Iris pigment epithelial cell (primary cell): ENCODE results near the gene RNPC3.

Source experiments
- DNase-seq: peaks from one replicate; pipeline ENCODE4 v3.0.0-alpha.2; 2011; ENCODE audit warnings: low read depth

The RNPC3 gene, protein sequence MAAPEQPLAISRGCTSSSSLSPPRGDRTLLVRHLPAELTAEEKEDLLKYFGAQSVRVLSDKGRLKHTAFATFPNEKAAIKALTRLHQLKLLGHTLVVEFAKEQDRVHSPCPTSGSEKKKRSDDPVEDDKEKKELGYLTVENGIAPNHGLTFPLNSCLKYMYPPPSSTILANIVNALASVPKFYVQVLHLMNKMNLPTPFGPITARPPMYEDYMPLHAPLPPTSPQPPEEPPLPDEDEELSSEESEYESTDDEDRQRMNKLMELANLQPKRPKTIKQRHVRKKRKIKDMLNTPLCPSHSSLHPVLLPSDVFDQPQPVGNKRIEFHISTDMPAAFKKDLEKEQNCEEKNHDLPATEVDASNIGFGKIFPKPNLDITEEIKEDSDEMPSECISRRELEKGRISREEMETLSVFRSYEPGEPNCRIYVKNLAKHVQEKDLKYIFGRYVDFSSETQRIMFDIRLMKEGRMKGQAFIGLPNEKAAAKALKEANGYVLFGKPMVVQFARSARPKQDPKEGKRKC

DNA sequence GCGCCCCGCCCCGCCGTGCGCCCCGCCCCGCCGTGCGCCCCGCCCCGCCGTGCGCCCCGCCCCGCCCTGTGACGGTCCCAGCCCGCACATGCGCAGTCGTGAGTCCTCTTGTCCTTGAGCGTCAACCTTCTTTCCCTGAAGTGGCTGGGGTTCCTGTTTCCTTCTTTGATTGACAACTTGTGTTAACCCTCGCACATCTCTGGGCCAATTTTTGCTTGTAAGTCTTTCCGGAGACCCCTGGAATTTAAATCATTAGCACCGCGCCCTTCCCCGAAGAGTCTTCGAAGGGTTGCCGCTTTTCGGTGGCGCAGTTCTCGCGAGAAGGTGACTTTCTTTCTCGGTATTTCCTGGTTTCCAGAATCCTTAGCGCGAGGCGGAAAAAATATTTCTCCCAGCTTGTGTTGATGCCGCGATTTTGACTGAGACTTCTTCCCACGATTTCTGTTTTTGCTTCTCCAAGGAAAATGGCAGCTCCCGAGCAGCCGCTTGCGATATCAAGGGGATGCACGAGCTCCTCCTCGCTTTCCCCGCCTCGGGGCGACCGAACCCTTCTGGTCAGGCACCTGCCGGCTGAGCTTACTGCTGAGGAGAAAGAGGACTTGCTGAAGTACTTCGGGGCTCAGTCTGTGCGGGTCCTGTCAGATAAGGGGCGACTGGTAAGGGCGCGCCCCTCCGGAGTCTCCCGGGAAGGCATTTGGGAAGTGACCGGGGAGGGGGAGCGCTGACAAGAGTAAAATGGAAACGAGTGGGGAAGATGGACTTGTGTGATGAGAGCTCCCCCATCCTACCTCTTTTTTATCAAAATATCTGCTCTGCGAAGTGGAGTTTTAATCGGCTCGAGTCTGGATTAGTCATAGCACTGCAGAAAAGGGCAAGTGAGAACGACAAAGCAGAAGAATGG is at the start of gene RNPC3:
Gene RNPC3, plus strand, starts transcription at position 93 of the 901 bp plus-strand sequence. Its CDS starts 372 bp downstream, at position 465.
- peak; percentile 87 for DNase-seq

DNA sequence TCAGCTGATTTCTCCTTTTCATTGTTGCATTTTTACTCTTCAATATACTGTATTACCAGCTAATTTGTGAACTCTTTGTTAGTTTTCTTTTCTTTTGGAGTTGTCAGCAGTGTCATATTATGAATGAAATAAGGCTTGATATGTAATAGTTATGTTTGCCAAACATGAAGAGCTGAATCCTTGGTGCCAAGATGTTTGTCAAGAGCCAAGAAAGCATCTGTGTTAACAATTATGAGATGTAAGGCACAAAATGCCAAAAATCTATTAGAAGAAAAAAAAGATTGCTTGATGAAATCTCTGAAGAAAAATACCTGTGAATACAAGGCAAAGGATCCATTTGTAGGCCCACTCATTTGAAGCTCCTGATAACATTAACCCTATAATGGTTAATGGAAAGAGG is 48.4 kb upstream of the RNPC3 start:
- no peak for DNase-seq

DNA sequence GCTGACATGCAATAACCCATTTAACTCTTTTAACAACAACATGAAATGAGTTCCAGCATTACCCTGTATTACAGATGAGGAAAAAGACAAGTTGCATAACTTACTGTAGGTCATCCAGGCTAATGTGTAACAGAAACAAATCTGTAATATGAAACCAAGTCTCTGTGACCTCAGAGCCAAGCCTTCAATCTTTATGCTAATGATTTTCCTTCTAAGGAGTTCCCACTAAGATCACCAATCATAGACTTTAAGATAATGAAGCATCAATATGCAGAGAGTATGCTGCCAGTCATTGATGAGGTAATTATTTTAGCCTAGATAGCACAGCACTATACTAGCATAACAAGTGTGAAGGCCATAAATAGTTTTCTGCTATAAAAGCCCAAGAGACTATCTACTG is 35.6 kb upstream of the RNPC3 start:
- peak; percentile 80 for DNase-seq

DNA sequence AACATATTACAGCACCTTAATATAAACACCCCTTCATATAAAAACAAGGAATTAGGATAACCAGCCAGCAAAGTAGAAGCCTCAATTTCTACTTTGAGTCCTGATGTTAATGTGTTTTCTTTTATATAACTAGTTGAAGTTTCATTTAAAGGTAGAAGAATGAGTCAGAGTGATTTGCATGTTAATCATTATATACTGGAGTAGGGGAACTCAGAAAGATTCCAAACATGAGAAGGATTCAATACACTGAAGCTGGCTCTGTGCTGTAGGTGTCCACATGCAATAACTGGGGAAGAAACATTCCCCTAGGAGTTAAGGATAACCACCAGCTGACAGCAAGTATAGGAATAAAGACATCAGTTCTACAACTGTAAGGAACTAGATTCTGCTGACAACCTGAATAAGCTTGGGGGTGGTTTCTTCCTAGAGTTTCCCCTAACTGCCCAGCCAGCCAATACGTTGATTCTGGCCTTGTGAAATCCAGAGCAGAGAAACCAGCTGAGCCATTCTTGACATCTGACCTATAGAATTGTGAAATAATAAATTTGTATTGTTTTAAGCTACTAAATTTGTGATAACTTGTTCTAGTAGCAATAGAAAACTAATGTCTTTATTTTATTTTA is 33.4 kb upstream of the RNPC3 start:
- peak; percentile 59 for DNase-seq

DNA sequence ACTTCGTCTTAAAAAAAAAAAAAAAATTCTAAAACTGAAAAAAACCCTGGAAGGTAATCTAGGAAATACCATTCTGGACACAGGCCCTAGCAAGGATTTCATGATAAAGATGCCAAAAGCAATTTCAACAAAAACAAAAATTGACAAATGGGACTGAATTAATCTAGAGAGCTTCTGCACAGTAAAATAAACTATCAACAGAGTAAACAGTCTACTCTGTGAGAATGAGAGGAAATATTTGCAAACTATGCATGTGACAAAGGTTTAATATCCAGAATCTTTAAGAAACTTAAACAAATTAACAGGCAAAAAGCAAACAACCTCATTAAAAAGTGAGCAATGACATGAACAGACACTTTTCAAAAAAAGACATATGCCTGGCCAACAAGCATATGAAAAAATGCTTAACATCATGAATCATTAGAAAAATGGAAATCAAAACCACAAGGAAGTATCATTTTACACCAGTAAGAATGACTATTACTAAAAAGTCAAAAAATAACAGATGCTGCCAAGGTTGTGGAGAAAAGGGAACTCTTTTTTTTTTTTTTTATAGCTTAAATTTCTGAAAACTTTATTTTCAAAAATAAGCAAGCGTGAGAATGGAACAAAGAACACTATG is 29.4 kb upstream of the RNPC3 start:
- peak; percentile 70 for DNase-seq

DNA sequence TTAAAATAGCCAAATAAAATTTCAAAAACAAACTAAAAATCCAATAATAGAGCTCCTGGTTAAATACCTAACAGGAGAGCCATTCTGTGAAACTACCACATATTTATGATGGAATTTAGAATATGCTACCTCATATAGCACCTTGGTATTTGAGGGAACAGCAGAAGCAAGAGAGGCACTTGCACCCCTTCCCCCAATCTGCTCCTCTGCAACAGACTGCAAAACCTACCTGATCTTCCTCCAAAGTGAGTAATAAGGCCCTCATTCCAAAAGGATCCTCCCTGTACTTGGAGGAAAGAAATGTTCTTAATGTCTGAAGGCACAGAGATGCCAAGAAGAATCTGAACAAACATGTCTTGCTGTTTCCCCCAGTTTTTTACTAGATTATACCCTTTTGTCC is 28.1 kb upstream of the RNPC3 start:
- no peak for DNase-seq

DNA sequence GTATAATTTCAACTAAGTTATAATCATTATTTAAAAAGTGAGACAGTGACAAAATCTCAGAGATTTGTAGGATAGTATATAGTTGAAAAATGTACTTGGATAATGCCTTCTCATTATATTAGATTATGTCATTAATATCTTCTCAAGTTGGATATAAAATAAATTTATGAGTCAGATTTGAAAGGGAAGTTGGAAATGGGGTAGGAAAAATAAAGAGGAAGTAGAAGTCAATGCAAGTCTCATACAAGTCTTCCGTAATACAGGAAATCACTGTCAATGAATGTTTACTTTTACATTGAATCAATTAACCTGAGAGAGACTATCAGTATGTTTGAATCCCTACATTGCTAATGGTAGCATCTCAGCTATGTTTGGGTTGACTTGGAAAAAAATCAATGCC is 16.2 kb upstream of the RNPC3 start:
- no peak for DNase-seq

DNA sequence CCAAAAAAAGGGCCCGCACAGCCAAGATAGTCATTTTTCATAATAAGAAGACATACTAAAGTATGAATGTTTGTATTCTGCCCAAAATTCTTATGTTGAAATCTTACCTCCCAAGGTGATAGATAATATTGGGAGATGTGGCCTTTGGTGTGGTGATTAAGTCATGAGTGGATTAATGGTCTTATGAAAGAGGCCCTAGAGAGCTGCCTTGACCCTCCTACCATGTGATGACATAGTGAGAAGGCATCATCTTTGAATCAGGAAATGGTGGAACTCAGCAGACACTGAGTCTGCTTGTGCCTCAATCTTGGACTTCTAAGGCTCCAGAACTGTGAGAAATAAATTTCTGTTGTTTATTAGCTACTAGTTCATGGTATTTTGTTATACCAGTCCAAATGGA is 11.8 kb upstream of the RNPC3 start:
- peak; percentile 34 for DNase-seq

DNA sequence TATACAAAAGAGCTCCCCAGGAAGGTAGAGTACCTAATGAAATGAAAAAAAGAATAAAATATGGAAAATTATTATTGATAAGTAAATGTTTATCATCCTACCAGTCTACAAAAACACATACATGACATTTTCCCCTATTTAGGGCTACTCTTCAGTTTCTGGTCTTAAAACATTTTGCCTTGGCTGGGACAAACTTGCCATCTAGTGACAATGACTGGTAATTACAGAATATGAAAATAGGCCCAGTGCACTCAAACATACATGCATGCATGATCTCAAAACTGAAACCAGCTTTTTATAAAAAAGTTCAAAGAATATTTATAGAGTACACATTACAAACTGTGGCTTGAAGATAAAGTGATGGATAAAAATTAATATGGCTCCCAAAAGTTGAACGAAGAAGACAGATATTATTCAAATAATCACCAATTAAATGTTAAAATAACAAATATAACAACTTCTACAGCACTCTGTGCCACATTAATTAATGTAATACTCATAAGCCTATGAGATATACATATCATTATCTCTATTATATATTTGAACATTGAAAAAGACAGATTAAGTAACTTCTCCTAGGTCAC is 10.5 kb upstream of the RNPC3 start:
- peak; percentile 64 for DNase-seq

DNA sequence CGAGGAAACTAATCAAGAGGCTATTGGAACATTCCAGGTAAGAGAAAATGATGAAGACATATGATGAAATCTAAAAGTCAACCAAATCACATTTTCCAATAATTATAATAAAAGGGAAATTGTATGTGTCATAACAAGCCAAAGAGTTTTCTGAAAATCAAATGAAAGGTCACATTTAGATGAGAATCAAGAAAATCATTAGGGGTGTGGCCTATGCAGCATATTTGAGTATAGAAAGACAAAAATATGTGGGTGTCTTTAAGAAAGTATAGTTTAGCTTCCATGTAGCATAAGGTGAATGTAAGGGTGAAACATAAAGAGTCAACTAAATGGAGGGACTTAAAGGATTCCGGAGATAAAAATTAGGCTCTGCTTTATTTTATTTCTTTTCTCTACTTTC is 9.2 kb upstream of the RNPC3 start:
- no peak for DNase-seq

DNA sequence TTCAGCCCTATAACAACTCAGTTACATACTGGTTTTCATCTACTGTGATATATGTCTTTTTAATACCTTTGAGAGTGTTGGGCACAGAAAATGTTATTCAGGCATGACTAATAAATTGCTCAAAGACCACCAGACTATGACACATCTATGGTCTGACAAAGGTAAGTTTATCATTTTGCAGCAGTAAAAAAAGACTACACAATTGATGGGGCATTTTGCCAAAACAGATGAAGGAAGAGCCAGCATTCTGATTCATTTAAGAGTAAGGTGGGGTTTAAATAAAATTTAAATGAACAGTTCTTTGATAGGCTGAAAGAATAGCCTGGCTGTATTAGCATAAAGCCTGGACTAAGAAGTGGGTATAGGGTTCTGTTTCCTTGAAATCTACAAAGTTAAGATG is 8.8 kb upstream of the RNPC3 start:
- DNase-seq = peak; percentile 19

DNA sequence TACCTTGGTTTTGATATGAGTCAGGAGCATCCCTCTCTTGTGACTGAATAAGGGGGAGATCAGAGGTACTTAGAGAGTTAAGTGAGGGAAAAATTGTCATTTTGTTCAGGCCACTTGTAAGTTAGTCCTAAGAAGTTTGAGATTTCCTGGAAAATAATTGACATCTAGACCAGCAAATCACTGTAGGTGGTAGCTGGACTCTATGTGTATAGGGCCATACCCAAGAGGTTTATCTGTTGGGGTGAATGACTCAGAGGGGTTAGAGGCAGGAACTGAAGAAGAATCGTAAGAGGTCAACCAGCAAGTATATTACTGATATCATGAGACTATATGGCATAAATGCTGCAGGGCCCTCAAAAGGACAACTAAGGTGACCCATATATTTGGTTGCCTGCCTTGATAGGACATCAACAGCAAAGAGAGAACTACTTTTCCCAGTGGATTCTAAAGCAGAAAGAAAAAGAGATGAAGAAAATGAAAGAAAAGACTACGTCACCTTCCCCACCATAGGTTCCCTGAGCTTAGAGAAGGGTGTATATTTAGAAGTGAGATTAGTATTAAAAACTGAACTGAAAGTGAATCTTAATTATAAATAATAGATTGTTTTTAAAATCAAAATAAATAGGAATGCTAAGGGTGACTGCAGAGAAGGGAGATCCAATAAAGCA is 8.0 kb upstream of the RNPC3 start:
- peak; percentile 25 for DNase-seq

DNA sequence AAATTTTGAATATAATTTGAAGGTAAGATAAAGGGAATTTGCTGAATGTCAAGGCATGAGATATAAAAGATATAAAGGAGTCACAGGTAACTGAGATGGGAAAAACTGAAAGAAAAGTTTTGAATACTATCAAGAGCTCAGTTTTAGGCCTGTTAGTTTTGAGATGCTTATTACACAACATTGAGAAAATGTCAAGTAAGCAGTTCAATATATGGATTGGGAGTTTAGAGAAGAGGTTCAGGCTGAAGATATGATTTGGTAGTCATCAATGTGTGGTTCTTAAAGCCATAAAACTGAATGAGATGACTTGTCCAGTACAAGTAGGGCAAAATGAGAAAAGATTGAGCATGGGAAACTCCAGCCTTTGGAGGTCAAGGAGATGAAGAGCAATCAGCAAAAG is 4.7 kb upstream of the RNPC3 start:
- no peak for DNase-seq

DNA sequence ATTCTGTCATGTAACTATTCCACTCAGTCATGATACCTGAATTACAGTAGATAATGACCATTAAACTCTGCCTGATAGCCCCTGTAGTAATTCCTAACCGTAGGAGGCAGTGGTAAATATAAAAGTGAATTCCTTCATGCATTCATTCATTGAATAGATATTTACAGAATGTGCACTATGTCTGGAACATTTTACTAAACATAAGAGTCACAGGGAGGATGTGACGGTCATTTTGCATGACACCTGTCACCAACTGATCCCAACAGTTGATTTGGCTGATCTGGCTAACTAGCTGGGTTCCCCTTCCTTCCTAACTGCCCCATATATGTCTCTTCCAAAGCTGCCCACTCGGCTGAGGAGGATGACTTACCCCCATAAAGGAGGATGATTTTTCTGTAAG is 2.2 kb upstream of the RNPC3 start:
- no peak for DNase-seq

DNA sequence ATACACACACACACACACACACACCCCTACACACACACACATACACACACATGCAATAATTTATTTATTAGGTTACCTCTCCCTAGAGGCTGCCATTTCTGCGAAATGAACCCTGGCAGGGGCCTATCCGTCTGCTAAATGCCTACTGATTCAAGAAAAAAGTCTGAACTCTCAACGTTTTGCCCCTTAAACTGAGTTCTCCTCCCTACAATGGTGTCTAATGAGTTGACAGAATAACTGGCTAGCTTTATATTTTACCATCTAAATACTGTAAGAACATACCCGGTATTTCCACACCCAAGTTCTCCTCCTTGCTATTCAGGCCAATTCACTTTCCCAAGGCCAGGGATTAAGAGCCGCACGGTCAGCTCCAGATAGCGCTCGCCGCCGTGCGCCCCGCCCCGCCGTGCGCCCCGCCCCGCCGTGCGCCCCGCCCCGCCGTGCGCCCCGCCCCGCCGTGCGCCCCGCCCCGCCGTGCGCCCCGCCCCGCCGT is 339 bp upstream of the RNPC3 start:
- DNase-seq = peak; percentile 75

DNA sequence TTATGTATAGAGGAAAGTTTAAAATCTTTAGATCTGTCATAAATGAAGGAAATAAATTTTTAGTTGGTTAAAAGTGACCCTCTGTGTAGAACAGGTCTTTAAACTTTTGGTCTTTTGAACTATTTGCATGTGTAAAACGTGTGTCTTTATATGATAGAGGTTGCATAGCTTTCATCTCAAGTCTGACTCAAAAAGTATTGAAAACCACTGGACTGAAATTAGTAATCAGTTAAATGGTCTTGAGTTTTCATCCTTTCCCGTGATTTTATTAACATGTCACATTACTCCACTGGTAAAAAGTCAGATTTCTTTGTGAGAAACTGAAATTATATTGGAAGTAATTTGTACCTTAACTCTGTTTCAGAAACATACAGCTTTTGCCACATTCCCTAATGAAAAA is 1.8 kb downstream of the RNPC3 start:
- no peak for DNase-seq

DNA sequence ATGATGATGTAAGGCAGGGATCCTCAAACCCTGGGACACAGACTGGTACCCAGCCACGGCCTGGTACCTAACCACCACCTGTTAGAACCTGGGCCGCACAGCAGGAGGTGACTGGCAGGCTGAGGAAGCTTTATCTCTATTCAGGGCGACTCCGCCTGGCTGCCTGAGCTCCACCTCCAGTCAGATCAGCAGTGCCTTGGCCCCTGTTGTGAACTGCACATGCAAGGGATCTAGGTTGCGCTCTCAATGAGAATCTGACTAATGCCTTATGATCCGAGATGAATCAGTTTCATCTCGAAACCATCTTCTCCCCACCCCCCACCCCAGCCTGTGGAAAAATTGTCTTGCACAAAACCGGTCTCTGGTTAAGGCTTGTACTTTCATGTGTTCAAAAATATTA is 4.2 kb downstream of the RNPC3 start:
- DNase-seq = peak; percentile 80

DNA sequence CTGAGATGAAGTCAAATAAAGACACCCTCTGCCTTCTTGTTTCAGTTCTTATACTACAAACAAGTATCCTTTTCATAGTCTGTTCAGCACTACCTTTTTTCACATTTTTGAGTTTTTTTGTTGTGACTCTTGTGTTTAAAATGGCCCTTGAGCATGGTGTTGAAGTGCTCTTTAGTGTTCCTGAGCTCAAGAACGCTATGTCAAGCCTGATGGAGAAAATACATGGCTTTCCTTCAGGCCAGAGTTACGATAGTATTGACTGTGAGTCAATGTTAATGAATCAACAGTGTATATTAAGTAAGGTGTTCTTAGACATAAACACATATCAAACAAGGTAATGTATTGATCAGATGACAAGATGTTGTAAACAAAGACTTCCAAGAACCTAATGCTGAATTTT is 12.7 kb downstream of the RNPC3 start:
- DNase-seq = no peak

DNA sequence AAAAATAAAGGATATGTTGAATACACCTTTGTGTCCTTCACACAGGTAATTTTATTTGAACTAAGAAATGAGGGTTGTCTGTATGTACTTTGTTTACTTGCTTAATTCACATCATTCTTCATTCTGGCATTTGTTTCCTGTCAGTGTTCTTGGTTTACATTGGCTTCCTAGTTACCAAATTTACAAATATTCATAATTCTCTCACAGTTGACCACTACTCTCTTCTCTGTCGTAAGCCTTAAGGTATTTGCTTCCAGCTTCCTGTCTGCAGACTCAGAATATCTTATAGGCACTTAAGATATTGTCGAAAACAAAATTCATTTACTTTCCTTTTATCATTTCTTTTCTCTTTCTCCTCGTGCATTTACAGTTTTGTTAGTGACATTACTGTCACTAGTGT is 15.9 kb downstream of the RNPC3 start:
- DNase-seq = peak; percentile 30

DNA sequence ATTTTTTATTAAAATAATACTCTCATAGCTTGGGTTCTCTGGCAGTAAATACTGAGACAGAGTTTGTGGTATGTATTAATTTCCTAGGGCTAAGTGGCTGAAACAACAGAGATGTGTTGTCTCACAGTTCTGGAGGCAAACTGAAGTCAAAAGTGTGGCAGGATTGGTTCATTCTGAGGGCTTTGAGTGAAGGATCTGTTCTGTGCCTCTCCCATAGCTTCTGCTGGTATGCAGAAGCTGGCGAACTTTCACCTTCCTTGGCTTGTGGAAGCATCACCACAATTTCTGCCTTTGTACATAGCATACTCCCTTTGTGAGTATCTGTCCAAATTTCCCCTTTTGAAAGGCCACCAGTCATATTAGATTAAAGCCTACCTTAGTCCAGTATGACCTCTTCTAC is 21.0 kb downstream of the RNPC3 start:
- no peak for DNase-seq

DNA sequence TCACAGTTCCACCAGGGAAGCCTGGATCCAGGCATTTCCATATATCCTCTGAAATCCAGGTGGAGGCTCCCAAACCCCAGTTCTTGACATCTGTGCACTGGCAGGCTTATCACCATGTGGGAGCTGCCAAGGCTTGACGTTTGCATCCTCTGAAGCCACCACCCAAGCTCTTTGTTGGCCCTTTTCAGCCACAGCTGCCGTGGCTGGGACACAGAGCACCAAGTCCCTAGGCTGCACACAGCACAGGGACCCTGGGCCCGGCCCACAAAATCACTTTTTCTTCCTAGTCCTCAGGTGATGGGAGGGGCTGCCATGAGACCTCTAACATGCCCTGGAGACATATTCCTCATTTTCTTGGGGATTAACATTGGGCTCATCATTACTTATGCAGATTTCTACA is 22.3 kb downstream of the RNPC3 start:
- no peak for DNase-seq
